ENCODE data around the gene STK39.

STK39 gene

GRCh38 chr2:168138374-168138773 lies 109.0 kb downstream of the STK39 start:
- DNase-seq (ENCODE audit: low read depth): no peak
- no peak overlapping the region for H3K4me3 ChIP-seq (replicated peaks; ENCODE audit: low read depth, low read length)
- no peak for TF ChIP-seq CTCF (IDR thresholded peaks at IDR 0.05; ENCODE audit: low read length, missing control alignments)

DNA sequence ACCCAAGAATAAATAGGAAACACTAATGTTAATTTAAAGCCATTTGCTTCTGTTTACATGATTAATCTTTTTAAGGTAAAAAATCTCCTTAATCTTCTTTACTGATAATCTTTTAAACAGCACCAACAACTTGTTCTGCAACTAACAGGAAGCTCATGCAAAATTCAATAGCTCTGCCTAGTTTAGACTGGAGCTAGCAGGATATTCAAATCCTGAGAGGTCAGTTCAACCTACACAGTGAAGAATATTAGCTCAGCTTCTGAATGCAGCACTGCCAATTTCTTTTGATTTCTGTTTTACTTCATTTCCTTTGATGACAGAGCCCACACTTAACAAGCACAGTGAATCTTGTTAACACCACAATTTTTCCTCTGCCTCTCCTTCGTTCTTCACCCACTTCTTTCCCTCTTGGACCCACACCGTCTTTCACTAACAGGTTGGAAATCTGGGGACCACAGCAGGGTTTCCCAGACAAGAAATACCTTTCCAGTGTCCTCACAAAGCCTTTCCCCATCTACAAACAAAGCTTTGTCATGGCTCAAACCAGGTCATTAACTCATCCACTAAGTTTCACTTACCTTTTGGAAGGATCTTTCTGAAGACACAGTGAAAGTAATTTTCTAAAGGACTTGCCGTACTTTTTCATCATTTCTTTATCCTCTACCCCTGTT lies 109.8 kb downstream of the STK39 start:
- H3K4me3 ChIP-seq (replicated peaks; ENCODE audit: low read depth, low read length): no peak overlapping the region
- TF ChIP-seq CTCF (IDR thresholded peaks at IDR 0.05; ENCODE audit: low read length, missing control alignments): no peak

DNA sequence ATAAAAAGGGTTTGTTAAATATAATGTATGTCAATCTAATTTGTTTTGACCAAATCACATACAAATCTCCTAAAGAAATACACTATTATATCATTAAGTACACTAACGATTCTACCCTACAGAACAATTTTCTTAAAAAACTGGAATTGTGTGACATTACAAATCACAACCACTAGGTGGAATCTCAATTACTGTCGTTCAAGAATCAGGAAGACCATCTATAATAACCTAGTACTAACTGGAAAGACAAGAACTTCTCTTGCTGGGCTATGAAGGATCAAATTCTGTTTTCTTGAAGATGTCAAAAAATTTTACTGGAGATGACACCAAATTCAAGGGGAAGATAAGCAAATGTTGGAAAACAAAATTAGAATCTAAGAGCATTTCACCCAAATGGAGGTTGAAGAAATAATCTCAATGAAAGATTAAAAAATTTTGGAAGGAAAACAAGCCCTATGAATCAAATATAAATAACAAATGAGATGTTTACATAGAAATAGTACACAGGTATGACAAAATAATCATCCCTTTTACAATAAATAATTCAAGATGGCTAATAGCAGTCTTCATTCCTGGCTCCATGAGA lies 110.9 kb downstream of the STK39 start:
- no peak overlapping the region for H3K4me3 ChIP-seq (replicated peaks; ENCODE audit: low read depth, low read length)
- DNase-seq (ENCODE audit: low read depth): peak; percentile 70
- TF ChIP-seq CTCF (IDR thresholded peaks at IDR 0.05; ENCODE audit: low read length, missing control alignments): peak; percentile 57

More for the DNA sequence above, 109.8 kb downstream of the STK39 start:
- no peak for DNase-seq (ENCODE audit: low read depth)

DNA sequence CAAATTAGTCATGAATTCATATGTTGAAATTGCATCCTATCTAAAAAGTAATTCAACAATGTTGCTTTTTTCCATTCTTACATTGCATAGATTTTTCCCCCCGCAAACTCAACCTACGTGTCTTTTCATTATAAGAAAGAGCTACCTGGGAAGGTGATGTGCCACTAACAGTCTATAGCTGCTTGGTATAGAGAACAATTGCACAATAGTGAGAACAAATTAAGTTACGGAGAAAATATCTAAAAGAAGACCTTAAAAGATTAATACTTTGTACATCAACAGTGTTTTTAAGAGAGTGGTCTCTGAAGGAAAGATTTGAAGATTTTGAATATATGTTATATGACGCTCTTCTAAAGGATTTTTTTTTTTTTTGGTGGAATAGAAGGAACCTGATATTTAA lies 111.8 kb downstream of the STK39 start:
- no peak for DNase-seq (ENCODE audit: low read depth)
- no peak for TF ChIP-seq CTCF (IDR thresholded peaks at IDR 0.05; ENCODE audit: low read length, missing control alignments)
- H3K4me3 ChIP-seq (replicated peaks; ENCODE audit: low read depth, low read length): no peak overlapping the region

DNA sequence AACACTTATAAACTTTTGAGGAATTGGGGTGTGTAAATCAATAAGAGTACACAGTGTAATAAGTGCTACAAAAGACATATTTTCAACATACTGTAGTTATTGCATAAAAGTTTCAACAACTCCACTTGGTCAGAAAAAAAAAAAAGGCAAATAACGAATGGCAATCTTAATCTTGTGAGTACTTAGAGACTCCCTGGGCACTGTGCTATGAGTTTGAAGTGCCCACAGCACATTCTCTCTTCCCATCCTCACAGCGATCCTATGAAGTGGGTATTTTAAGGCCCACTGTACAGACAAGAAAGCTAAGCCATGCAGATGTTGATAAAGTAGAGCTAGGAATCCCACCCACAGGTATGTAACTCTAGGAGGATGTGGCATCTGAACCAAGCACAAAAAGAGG lies 112.3 kb downstream of the STK39 start:
- no peak overlapping the region for H3K4me3 ChIP-seq (replicated peaks; ENCODE audit: low read depth, low read length)
- DNase-seq (ENCODE audit: low read depth): no peak
- no peak for TF ChIP-seq CTCF (IDR thresholded peaks at IDR 0.05; ENCODE audit: low read length, missing control alignments)

GRCh38 chr2:168134485-168134884 lies 112.9 kb downstream of the STK39 start:
- H3K4me3 ChIP-seq (replicated peaks; ENCODE audit: low read depth, low read length): no peak overlapping the region
- no peak for DNase-seq (ENCODE audit: low read depth)
- no peak for TF ChIP-seq CTCF (IDR thresholded peaks at IDR 0.05; ENCODE audit: low read length, missing control alignments)

DNA sequence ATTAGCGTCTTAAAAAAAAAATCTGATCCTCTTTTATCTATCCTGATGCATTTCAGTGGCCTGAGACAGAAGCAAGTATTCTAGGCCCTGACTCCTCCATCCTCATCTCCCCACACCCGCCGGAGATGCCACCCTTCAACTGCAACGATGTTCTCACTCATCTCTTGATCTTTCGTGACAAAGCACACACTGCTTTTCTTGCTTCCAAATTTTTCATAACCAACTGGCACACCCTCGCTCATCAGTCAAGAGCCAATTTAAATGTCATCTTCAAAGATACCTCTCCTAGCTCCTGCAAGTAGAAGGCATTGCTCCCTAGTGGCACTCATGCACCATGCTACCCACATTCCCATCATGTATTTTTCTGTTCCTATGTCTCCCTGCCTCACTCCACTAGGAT lies 115.0 kb downstream of the STK39 start:
- no peak for TF ChIP-seq CTCF (IDR thresholded peaks at IDR 0.05; ENCODE audit: low read length, missing control alignments)
- DNase-seq (ENCODE audit: low read depth): no peak
- no peak overlapping the region for H3K4me3 ChIP-seq (replicated peaks; ENCODE audit: low read depth, low read length)
